Heart right ventricle (tissue), 16 donors: ENCODE data around the gene FRMD4B. TPM values are rescaled to one million over a fixed set of nuclear protein-coding genes. Genes with fewer than 3 reads are reported as not detected.
A peak's percentile ranks its signal among the peaks of the same experiment; 100 is the strongest.

Experiments used
- ATAC-seq, 8 donors: fragments of 200-7000 bp; cut with Tn5 transposase; one replicate each; pipeline ENCODE4 v1.9.1; 2020; ENCODE audit warnings: mild to moderate bottlenecking in 8 of 8, moderate library complexity in 8 of 8, moderate number of reproducible peaks in 1 of 8
- DNase-seq, 2 donors: peaks; one replicate each; pipeline ENCODE4 v3.0.0-alpha.2; 2020
- H3K27ac ChIP-seq, 10 donors: fragments of 200-600 bp; sonication (generic) in 2 of 10; one replicate each; pipeline versions ENCODE4 v1.5.0 to v1.8.0; 2020 to 2022; ENCODE audit warnings: mild to moderate bottlenecking in 3 of 10
- H3K27me3 ChIP-seq, 7 donors: fragments of 200-600 bp; one replicate each; pipeline ENCODE4 v1.8.0; 2021 to 2022; ENCODE audit warnings: mild to moderate bottlenecking in 2 of 7
- H3K36me3 ChIP-seq, 9 donors: fragments of 200-600 bp; sonication (generic) in 1 of 9; one replicate each; pipeline versions ENCODE4 v1.5.0 to v1.8.0; 2020 to 2022; ENCODE audit warnings: mild to moderate bottlenecking in 2 of 9
- H3K4me1 ChIP-seq, 9 donors: fragments of 200-600 bp; sonication (generic) in 1 of 9; one replicate each; pipeline versions ENCODE4 v1.5.0 to v1.8.0; 2020 to 2022; ENCODE audit warnings: mild to moderate bottlenecking in 4 of 9
- H3K4me3 ChIP-seq, 10 donors: fragments of 200-600 bp; sonication (generic) in 2 of 10; one replicate each; pipeline versions ENCODE4 v1.5.0 to v1.8.0; 2020 to 2022; ENCODE audit warnings: mild to moderate bottlenecking in 7 of 10, moderate library complexity in 2 of 10
- H3K9me3 ChIP-seq, 11 donors: fragments of 200-600 bp in 10 of 11; sonication (generic) in 2 of 11; one replicate each; pipeline versions ENCODE4 v1.5.0 to v1.8.0; 2013 to 2022; ENCODE audit warnings: mild to moderate bottlenecking in 2 of 11, control low read depth in 1 of 11, moderate library complexity in 1 of 11
- CTCF ChIP-seq, 9 donors: fragments of 200-600 bp; sonication (generic) in 2 of 9; IDR thresholded peaks; one replicate each; pipeline versions ENCODE4 v1.5.0 to v1.8.0; 2021 to 2022; ENCODE audit warnings: antibody characterized with exemption in 9 of 9, mild to moderate bottlenecking in 5 of 9, moderate library complexity in 1 of 9
- WGBS, 2 donors: extraction: QIAGEN DNeasy Blood & Tissue Kit; methylation state at CpG; one replicate each; pipeline ENCODE4 v1.1.7; 2013; ENCODE audit warnings: inconsistent platforms in 1 of 2; 5-methylcytosine and 5-hydroxymethylcytosine counted together
- intact Hi-C, 10 donors: fragments of 100-400 bp; cut with DNase I; formaldehyde crosslinking; loops; one replicate each; pipeline versions ENCODE4 v1.11.1 to v1.14.2; 2022
- long read RNA-seq, 3 donors: library from polyadenylated mRNA; unstranded; transcript quantifications; one replicate each; pipeline ENCODE4 v2.0.0, GENCODE V29; 2020 to 2021
- polyA plus RNA-seq, 2 donors: library from polyadenylated mRNA; stranded (reverse); fragments of 200-250 nt; gene quantifications; one replicate each; pipeline ENCODE4 v1.2.3, GENCODE V29; 2013
- total RNA-seq, 10 donors: library from RNA; stranded (reverse); fragmentation: NEBNext Ultra II Directional in 3 of 10; extraction: Animal tissue kit (Norgen Biotek cat#: 25700) in 3 of 10; gene quantifications; one replicate each; pipeline versions ENCODE4 v1.2.1 to v1.2.4, GENCODE V29; 2021 to 2023
- donor health status: Arrhythmogenic right ventricular cardiomyopathy.
- donor health status: ischemic (EF 13 %, LVEDD 7.1; RV severe dilation, severe dysfunction).
- donor health status: healthy with polysubstance abuse.
- donor health status: DM: no; HTN: yes; CAD: no.
- donor health status: DM: no; HTN: no; CAD: no.
- donor health status: ischemic (EF 25% LVEDD 6.9; RV normal size, moderate dysfunction).
- donor health status: ischemic (EF 25% LVEDD 5.7; RV mildly dilated, moderate dysfunction).
- donor health status: healthy.
- donor health status: DM: yes; HTN: yes; CAD: no.
- donor health status: Ischemic cardiomyopathy.
- donor health status: ischemic (EF 35%, LVEDD 5.7; RV mildly dilated, moderate dysfunction).
- donor health status: nonischemic (EF 11% LVEDD 7.7; RV severe dilation, severe dysfunction).
- donor health status: DM: yes; HTN: yes; CAD: no.
- donor health status: PGD.
- donor health status: ischemic (EF 29% LVEDD 5.4; RV normal size, mild dysfunction).
- donor health status: nonischemic (EF 23%, LVEDD 6.1; RV moderate dilation, normal function).

The FRMD4B gene
- total RNA-seq (10 to 100 TPM in 9 of 10 donors, 1 to 10 TPM in 1; 9.5 to 31.0 (median 17.7) TPM), polyA plus RNA-seq (1 to 10 TPM; 4.1 to 7.8 TPM)
- long read RNA-seq, donor 1, partial matches to known transcripts: 2 of 10 reads
- long read RNA-seq, donor 1, other reads (novel, unspliced or antisense): 8 of 10 reads
- long read RNA-seq, donor 2, full-length matches to known transcripts: 1 of 15 reads
- long read RNA-seq, donor 2, partial matches to known transcripts: 3 of 15 reads
- long read RNA-seq, donor 2, other reads (novel, unspliced or antisense): 11 of 15 reads
- long read RNA-seq, donor 3, full-length matches to known transcripts: 3 of 24 reads
- long read RNA-seq, donor 3, partial matches to known transcripts: 9 of 24 reads
- long read RNA-seq, donor 3, other reads (novel, unspliced or antisense): 12 of 24 reads

GRCh38 chr3:69385723-69386555, at the start of gene FRMD4B:
Gene FRMD4B, minus strand, starts transcription at chr3:69386088. Its CDS starts 99 bp downstream, at chr3:69385989.
- 1% methylated on average over 60 to 65 of the region's 65 CpGs for WGBS, 2 donors
- H3K4me3 ChIP-seq: peak within 1 kb of the TSS; percentile 47 to 78 (median 65)
- TF ChIP-seq CTCF (IDR thresholded peaks at IDR 0.05): peak in 8 of 9 donors; percentile 10 to 55 (median 40)
- H3K27ac ChIP-seq: peak within 1 kb of the TSS; percentile 60 to 88 (median 78)
- H3K9me3 ChIP-seq: no peaks in the 10 kb centered on the region
- peaks cover 0 to 28% (median 0%) of the 10 kb centered on the region in 7 donors for H3K27me3 ChIP-seq
- no peaks in the 10 kb centered on the region for H3K36me3 ChIP-seq
- peak; percentile 80 to 97 (median 92) for ATAC-seq
- intact Hi-C loops: loop anchor here in 3 of 10 donors (2.0 to 5.0 kb wide), 3 partner anchors 15 to 64 kb away; no protein-coding TSS in a partner anchor
- peaks cover 0 to 53% (median 25%) of the 10 kb centered on the region in 9 donors for H3K4me1 ChIP-seq
- peak; percentile 74 to 85 for DNase-seq

GRCh38 chr3:69433969-69434325, 48.1 kb upstream of the FRMD4B start:
- peak in 1 of 8 donors; percentile 13 for ATAC-seq
- Histone ChIP-seq H3K4me3 (no peak overlapping the region), H3K27ac (no peak overlapping the region), H3K9me3 (no peaks in the 10 kb centered on the region), H3K36me3 (no peaks in the 10 kb centered on the region), H3K4me1 (peaks cover 0 to 18% (median 3%) of the 10 kb centered on the region in 9 donors), H3K27me3 (no peaks in the 10 kb centered on the region)
- WGBS, 2 donors: 52 to 58% methylated on average over 4 of the region's 4 CpGs
- intact Hi-C loops: loop anchor here in 2 of 10 donors (5.0 to 10.0 kb wide), 2 partner anchors 101 to 238 kb away; no protein-coding TSS in a partner anchor
- no peak for DNase-seq
- TF ChIP-seq CTCF (IDR thresholded peaks at IDR 0.05): no peak

GRCh38 chr3:69433121-69433968, 47.5 kb upstream of the FRMD4B start:
- 65 to 78% methylated on average over 6 of the region's 6 CpGs for WGBS, 2 donors
- no peak overlapping the region for H3K4me3 ChIP-seq
- no peak for TF ChIP-seq CTCF (IDR thresholded peaks at IDR 0.05)

More at GRCh38 chr3:69433121-69433968, 47.5 kb upstream of the FRMD4B start:
- Histone ChIP-seq H3K36me3 (no peaks in the 10 kb centered on the region), H3K27ac (no peak overlapping the region), H3K4me1 (peaks cover 0 to 18% (median 3%) of the 10 kb centered on the region in 9 donors), H3K27me3 (no peaks in the 10 kb centered on the region), H3K9me3 (no peaks in the 10 kb centered on the region)
- ATAC-seq: peak in 1 of 8 donors; percentile 26
- no peak for DNase-seq
- intact Hi-C loops: loop anchor here in 2 of 10 donors (5.0 to 10.0 kb wide), 2 partner anchors 101 to 239 kb away; no protein-coding TSS in a partner anchor
